Measurements from ENCODE around the gene COL25A1.
"Not testable (repeated sequence)": the region's sequence is repeated elsewhere in the genome, so short reads cannot be mapped to it uniquely, and the experiment has no call there.

Gene COL25A1

GRCh38 chr4:108903464-108904221 lies 398.8 kb downstream of the COL25A1 start:
- DNase-seq = no peak

GRCh38 chr4:108902769-108903168 lies 399.7 kb downstream of the COL25A1 start:
- no peak for DNase-seq

- DNase-seq = no peak
Observed at GRCh38 chr4:108901291-108901690, 401.2 kb downstream of the COL25A1 start.

GRCh38 chr4:108900018-108900580 lies 402.4 kb downstream of the COL25A1 start:
- DNase-seq = no peak

- no peak for DNase-seq
Observed at GRCh38 chr4:108893468-108893867, 409.0 kb downstream of the COL25A1 start.

GRCh38 chr4:108891896-108892590 lies 410.4 kb downstream of the COL25A1 start:
- no peak for DNase-seq

GRCh38 chr4:108890484-108890881 lies 412.0 kb downstream of the COL25A1 start:
- DNase-seq = no peak

GRCh38 chr4:108889696-108890483 lies 412.6 kb downstream of the COL25A1 start:
- no peak for DNase-seq

- no peak for DNase-seq
Observed at GRCh38 chr4:108888769-108889168, 413.7 kb downstream of the COL25A1 start.

- no peak for DNase-seq
Observed at GRCh38 chr4:108887034-108887433, 415.4 kb downstream of the COL25A1 start.

- DNase-seq = no peak
Observed at GRCh38 chr4:108885211-108885610, 417.2 kb downstream of the COL25A1 start.

- DNase-seq = no peak
Observed at GRCh38 chr4:108884596-108884995, 417.9 kb downstream of the COL25A1 start.

- no peak for DNase-seq
Observed at GRCh38 chr4:108881986-108882385, 420.5 kb downstream of the COL25A1 start.

- DNase-seq = no peak
Observed at GRCh38 chr4:108881190-108881589, 421.3 kb downstream of the COL25A1 start.

- DNase-seq = no peak
Observed at GRCh38 chr4:108878806-108879205, 423.7 kb downstream of the COL25A1 start.

- no peak for DNase-seq
Observed at GRCh38 chr4:108877821-108878220, 424.6 kb downstream of the COL25A1 start.

- DNase-seq = no peak
Observed at GRCh38 chr4:108874806-108875205, 427.7 kb downstream of the COL25A1 start.

- not testable (repeated sequence) for DNase-seq
Observed at GRCh38 chr4:108869970-108870369, 432.5 kb downstream of the COL25A1 start.

- no peak for DNase-seq
Observed at GRCh38 chr4:108868606-108869227, 433.7 kb downstream of the COL25A1 start.

- DNase-seq = no peak
Observed at GRCh38 chr4:108867476-108867875, 435.0 kb downstream of the COL25A1 start.

GRCh38 chr4:108861334-108861733 lies 441.1 kb downstream of the COL25A1 start:
- DNase-seq = peak; percentile 17

GRCh38 chr4:108854786-108855185 lies 447.7 kb downstream of the COL25A1 start:
- no peak for DNase-seq

Measured in right kidney (tissue), 1 donor.